Tibial nerve (tissue), 4 donors: ENCODE measurements around the gene OTOP2. TPM values are rescaled to one million over a fixed set of nuclear protein-coding genes. Genes with fewer than 3 reads are reported as not detected.

Source experiments
- DNase-seq, 2 donors: peaks; one replicate each; pipeline ENCODE4 v3.0.0-alpha.2; 2019; ENCODE audit warnings: low spot score in 2 of 2
- H3K27ac ChIP-seq, 4 donors: fragments of 200-600 bp; sonication (generic) in 3 of 4; one replicate each; pipeline ENCODE4 v1.5.1; 2017 to 2019; ENCODE audit warnings: mild to moderate bottlenecking in 1 of 4
- H3K27me3 ChIP-seq, 2 donors: fragments of 200-600 bp; sonication (generic) in 1 of 2; one replicate each; pipeline versions ENCODE4 v1.5.1 to v1.6.0; 2017 to 2019
- H3K36me3 ChIP-seq, 3 donors: fragments of 200-600 bp; sonication (generic); one replicate each; pipeline ENCODE4 v1.5.1; 2018 to 2019
- H3K4me1 ChIP-seq, 4 donors: fragments of 200-600 bp; sonication (generic) in 3 of 4; one replicate each; pipeline ENCODE4 v1.5.1; 2017 to 2019
- H3K4me3 ChIP-seq, 4 donors: fragments of 200-600 bp; sonication (generic) in 3 of 4; one replicate each; pipeline ENCODE4 v1.5.1; 2017 to 2019; ENCODE audit warnings: mild to moderate bottlenecking in 1 of 4, moderate library complexity in 1 of 4
- H3K9me3 ChIP-seq, 4 donors: fragments of 200-600 bp; sonication (generic) in 3 of 4; one replicate each; pipeline ENCODE4 v1.5.1; 2017 to 2019
- EP300 ChIP-seq, 2 donors: sonication (generic); formaldehyde crosslinking; IDR thresholded peaks; one replicate each; pipeline ENCODE4 v1.6.1; 2017; ENCODE audit warnings: antibody characterized with exemption in 2 of 2, mild to moderate bottlenecking in 1 of 2
- POLR2A ChIP-seq, 2 donors: fragments of 450-650 bp; IDR thresholded peaks; one replicate each; pipeline ENCODE4 v1.6.1; 2017; ENCODE audit warnings: antibody characterized with exemption in 2 of 2, mild to moderate bottlenecking in 2 of 2, moderate library complexity in 2 of 2
- WGBS, 2 donors: methylation state at CpG; one replicate each; pipeline ENCODE4 v1.1.5; 2018; 5-methylcytosine and 5-hydroxymethylcytosine counted together
- total RNA-seq, 4 donors: library from RNA; depleted of rRNA; stranded (reverse); fragments of >200 nt; gene quantifications; one replicate each; pipeline ENCODE4 v1.1.0, GENCODE V29; 2016
- TF ChIP-seq, protein P1 (sequence below), 5 experiments: fragments of 200-600 bp in 3 of 5; fragments of 450-650 bp in 2 of 5; sonication (generic) in 3 of 5; IDR thresholded peaks; one replicate each; pipeline ENCODE4 v1.5.1; 2016 to 2019; ENCODE audit warnings: antibody characterized with exemption in 5 of 5, mild to moderate bottlenecking in 3 of 5, moderate library complexity in 2 of 5

OTOP2 gene
- total RNA-seq, 4 donors from 2014 or later: not detected

DNA sequence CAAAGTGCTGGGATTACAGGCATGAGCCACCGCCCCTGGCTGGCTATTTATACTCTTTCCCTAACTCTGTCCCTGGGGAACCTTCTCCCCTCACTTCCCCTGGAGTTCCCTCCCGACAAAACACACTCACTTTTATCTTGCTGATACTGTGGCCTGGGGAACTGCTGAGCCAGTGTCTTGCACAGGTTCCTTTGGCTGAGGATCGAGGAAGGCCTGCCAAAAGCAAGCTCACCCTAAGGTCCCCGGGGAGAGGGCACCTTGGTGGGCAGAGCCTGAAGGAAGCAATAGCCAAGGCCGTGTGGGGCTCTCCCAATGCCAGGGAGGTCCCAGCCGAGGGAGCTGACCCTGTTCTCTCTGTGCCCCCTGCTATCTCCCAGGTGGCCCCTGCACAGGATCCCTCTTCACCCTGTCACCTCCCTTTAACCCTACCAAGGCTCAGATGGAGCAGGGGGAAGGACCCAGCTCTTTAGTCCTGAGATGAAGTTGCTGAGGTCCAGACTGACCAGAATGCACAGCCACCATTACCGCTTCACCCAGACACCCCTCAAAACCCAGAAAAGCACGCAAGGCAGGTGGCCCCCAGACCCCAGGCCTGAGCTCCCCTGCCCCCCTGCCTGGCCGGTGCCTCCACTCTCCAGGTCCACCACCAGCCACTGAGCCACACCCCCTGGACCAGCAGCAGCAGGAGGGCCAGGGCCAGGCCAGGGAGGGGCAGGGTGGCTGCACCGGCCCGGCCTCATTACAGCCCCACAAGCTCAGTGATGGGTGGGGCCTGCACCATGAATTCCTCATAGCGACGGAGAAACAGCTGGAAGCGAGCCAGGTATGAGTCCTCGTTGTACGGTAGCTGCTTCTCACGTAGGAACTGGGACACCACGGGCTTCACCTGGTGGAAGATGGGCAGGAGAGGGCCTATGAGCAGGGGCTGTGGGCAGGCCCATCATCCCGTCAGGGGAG, 46.2 kb upstream of the OTOP2 start:
- H3K36me3 ChIP-seq: no peaks in the 10 kb centered on the region
- peaks cover 0 to 21% (median 3%) of the 10 kb centered on the region in 4 donors for H3K4me1 ChIP-seq
- no peak overlapping the region for H3K27ac ChIP-seq
- DNase-seq: no peak
- no peaks in the 10 kb centered on the region for H3K9me3 ChIP-seq
- TF ChIP-seq, protein P1, sequence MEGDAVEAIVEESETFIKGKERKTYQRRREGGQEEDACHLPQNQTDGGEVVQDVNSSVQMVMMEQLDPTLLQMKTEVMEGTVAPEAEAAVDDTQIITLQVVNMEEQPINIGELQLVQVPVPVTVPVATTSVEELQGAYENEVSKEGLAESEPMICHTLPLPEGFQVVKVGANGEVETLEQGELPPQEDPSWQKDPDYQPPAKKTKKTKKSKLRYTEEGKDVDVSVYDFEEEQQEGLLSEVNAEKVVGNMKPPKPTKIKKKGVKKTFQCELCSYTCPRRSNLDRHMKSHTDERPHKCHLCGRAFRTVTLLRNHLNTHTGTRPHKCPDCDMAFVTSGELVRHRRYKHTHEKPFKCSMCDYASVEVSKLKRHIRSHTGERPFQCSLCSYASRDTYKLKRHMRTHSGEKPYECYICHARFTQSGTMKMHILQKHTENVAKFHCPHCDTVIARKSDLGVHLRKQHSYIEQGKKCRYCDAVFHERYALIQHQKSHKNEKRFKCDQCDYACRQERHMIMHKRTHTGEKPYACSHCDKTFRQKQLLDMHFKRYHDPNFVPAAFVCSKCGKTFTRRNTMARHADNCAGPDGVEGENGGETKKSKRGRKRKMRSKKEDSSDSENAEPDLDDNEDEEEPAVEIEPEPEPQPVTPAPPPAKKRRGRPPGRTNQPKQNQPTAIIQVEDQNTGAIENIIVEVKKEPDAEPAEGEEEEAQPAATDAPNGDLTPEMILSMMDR (IDR thresholded peaks at IDR 0.05): no peak
- TF ChIP-seq POLR2A (IDR thresholded peaks at IDR 0.05): no peak
- TF ChIP-seq EP300 (IDR thresholded peaks at IDR 0.05): no peak
- H3K4me3 ChIP-seq: no peak overlapping the region
- H3K27me3 ChIP-seq: peaks cover 0 to 16% of the 10 kb centered on the region in 2 donors
- 41 to 56% methylated on average over 17 to 18 of the region's 19 CpGs for WGBS, 2 donors

DNA sequence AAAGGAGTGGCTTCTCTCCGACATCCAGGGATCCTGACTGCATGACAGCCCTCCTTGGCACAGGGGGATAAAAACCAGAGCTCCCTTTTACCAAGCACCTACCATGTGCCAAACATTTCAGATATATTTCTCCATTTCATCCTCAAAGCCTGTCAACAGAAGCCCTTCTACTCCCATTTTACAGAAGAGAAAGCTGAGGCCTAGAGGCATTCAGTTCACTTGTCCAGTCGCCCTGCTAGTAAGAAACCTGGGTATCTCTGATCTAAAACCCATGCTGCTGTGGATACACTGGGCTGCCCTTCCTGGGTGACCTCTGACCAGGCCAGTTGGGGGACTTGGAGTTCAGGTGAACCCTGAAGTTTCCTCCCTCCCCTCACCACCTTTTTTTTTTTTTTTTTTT, 45.4 kb upstream of the OTOP2 start:
- Histone ChIP-seq H3K27me3 (peaks cover 0 to 22% of the 10 kb centered on the region in 2 donors), H3K27ac (no peak overlapping the region), H3K4me3 (no peak overlapping the region), H3K9me3 (no peaks in the 10 kb centered on the region), H3K36me3 (no peaks in the 10 kb centered on the region), H3K4me1 (peaks cover 0 to 20% (median 3%) of the 10 kb centered on the region in 4 donors)
- no peak for DNase-seq
- TF ChIP-seq, protein P1 (IDR thresholded peaks at IDR 0.05): no peak
- TF ChIP-seq EP300 (IDR thresholded peaks at IDR 0.05) (no peak), POLR2A (IDR thresholded peaks at IDR 0.05) (no peak)
- 53 to 88% methylated on average over 2 of the region's 2 CpGs for WGBS, 2 donors

DNA sequence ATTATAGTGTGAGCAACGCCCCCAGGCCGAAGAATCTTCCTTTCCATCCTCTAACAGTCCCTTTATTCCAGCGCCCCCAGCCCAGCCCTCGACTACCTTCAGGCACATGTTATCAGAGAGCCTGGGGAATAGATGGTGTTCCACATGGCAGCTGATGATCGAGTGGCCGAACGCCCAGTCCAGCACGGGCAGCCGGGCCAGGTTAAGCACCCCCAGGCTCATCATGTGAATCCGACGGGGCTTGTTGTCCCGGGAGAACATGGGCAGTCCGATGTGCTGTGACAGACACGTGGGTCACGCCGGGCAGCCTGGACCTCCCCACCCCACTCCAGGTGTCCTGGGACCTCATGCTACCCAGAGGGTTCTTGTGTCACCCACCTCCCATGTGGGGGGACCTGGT, 44.8 kb upstream of the OTOP2 start:
- H3K4me3 ChIP-seq: no peak overlapping the region
- peaks cover 0 to 23% of the 10 kb centered on the region in 2 donors for H3K27me3 ChIP-seq
- H3K4me1 ChIP-seq: peaks cover 0 to 14% (median 0%) of the 10 kb centered on the region in 4 donors
- DNase-seq: no peak
- no peak overlapping the region for H3K27ac ChIP-seq
- H3K36me3 ChIP-seq: no peaks in the 10 kb centered on the region
- no peak for TF ChIP-seq POLR2A (IDR thresholded peaks at IDR 0.05)
- no peak for TF ChIP-seq EP300 (IDR thresholded peaks at IDR 0.05)
- TF ChIP-seq, protein P1 (IDR thresholded peaks at IDR 0.05): no peak
- WGBS, 2 donors: 83 to 87% methylated on average over 10 to 15 of the region's 16 CpGs
- no peaks in the 10 kb centered on the region for H3K9me3 ChIP-seq

DNA sequence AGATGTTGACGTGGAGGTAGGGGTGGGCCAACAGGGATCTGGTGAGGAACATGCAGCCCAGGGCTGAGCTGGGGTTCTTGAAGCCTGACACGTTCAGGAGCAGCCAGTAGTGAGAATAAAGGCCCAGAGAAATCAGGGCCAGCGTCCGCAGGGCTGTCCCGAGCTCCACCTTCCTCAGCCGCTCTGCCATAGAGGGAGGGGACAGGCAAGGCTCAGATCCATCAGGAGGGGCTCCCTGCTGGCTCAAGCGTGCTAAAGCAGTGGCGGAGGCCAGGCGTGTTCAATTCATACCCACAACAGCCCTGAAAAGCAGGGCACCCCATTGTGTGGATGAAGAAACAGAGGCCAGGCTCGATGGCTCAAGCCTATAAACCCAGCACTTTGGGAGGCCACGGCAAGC, 43.0 kb upstream of the OTOP2 start:
- Histone ChIP-seq H3K36me3 (no peaks in the 10 kb centered on the region), H3K4me3 (no peak overlapping the region), H3K4me1 (peaks cover 0 to 14% (median 0%) of the 10 kb centered on the region in 4 donors), H3K27me3 (peaks cover 0 to 33% of the 10 kb centered on the region in 2 donors), H3K27ac (no peak overlapping the region), H3K9me3 (no peaks in the 10 kb centered on the region)
- 59 to 64% methylated on average over 10 to 11 of the region's 11 CpGs for WGBS, 2 donors
- no peak for DNase-seq
- TF ChIP-seq, protein P1 (IDR thresholded peaks at IDR 0.05): no peak
- TF ChIP-seq POLR2A (IDR thresholded peaks at IDR 0.05): no peak
- TF ChIP-seq EP300 (IDR thresholded peaks at IDR 0.05): no peak
